Astrocyte of the cerebellum (primary cell): ENCODE results near the gene AGPAT4.
A peak's percentile ranks its signal among the peaks of the same experiment; 100 is the strongest.

Source experiments
- DNase-seq: peaks from one replicate; pipeline ENCODE4 v3.0.0-alpha.2; 2011; ENCODE audit warnings: low read depth
- H3K4me3 ChIP-seq: 2 replicates; pipeline ENCODE4 v1.5.1; 2011; ENCODE audit warnings: mild to moderate bottlenecking, low read depth, low read length, moderate library complexity
- in situ Hi-C: cut with HindIII; loops from 2 replicates; pipeline ENCODE4 v1.10.0; 2017; ENCODE audit warnings: low sequenced_read_pairs
- TF ChIP-seq, protein P1 (sequence below): IDR thresholded peaks from 2 replicates; pipeline ENCODE4 v1.5.1; 2012; ENCODE audit warnings: low read length, low read depth, moderate library complexity, mild to moderate bottlenecking; ENCODE audit errors: missing control alignments

The AGPAT4 gene

GRCh38 chr6:161217628-161218027 is 56.2 kb downstream of the AGPAT4 start:
- TF ChIP-seq, protein P1, sequence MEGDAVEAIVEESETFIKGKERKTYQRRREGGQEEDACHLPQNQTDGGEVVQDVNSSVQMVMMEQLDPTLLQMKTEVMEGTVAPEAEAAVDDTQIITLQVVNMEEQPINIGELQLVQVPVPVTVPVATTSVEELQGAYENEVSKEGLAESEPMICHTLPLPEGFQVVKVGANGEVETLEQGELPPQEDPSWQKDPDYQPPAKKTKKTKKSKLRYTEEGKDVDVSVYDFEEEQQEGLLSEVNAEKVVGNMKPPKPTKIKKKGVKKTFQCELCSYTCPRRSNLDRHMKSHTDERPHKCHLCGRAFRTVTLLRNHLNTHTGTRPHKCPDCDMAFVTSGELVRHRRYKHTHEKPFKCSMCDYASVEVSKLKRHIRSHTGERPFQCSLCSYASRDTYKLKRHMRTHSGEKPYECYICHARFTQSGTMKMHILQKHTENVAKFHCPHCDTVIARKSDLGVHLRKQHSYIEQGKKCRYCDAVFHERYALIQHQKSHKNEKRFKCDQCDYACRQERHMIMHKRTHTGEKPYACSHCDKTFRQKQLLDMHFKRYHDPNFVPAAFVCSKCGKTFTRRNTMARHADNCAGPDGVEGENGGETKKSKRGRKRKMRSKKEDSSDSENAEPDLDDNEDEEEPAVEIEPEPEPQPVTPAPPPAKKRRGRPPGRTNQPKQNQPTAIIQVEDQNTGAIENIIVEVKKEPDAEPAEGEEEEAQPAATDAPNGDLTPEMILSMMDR = no peak
- in situ Hi-C loops = no loop called here

GRCh38 chr6:161216616-161217205 is 57.1 kb downstream of the AGPAT4 start:
- no peak for DNase-seq
- in situ Hi-C loops = no loop called here
- TF ChIP-seq, protein P1 = no peak

More at GRCh38 chr6:161217628-161218027, 56.2 kb downstream of the AGPAT4 start:
- DNase-seq = no peak
- H3K4me3 ChIP-seq = no peak overlapping the region

DNA sequence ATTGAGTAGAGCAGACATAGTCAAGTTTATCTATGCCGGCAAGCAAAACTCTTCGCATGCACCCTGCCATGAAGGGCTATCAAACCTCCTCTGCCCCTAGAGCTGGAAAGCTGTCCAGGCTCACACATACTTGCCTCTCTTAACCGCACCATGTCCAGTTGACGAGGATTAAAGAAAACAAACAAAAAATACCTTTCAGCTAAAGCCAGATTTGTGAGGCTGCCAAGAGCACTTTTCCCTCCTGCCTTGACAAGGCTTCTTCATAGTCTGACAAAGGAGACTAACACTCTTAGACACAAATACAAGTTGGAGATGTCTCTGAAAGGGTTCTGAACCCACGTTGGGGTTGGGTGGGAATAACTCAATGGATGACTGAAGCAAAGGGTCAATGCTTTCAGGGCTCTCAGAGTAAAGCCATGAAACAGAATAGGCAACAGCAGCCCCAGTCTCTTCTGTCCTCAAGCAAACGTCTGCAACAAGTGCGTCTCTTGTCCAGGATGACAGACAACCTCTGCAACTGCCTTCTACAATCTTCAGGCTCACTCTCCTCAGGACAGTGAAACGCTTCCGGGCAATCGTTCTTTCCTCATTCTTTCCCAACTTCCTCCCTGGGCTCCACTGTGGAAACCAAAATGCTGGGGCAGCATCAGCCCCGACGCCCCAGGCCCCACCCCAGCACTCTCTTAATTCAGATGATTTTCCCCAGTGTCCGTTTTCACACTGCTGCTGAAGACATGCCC is 57.8 kb downstream of the AGPAT4 start:
- peak; percentile 68 for DNase-seq
- no peak overlapping the region for H3K4me3 ChIP-seq
- in situ Hi-C loops = no loop called here
- TF ChIP-seq, protein P1 = no peak

More at GRCh38 chr6:161216616-161217205, 57.1 kb downstream of the AGPAT4 start:
- H3K4me3 ChIP-seq = no peak overlapping the region

- H3K4me3 ChIP-seq = no peak overlapping the region
- TF ChIP-seq, protein P1 = no peak
- DNase-seq = peak; percentile 90
- in situ Hi-C loops = no loop called here
Observed at GRCh38 chr6:161215193-161215592, 58.7 kb downstream of the AGPAT4 start.

GRCh38 chr6:161214722-161215121 is 59.1 kb downstream of the AGPAT4 start:
- TF ChIP-seq, protein P1 = no peak
- no peak overlapping the region for H3K4me3 ChIP-seq
- in situ Hi-C loops = no loop called here
- DNase-seq = no peak

DNA sequence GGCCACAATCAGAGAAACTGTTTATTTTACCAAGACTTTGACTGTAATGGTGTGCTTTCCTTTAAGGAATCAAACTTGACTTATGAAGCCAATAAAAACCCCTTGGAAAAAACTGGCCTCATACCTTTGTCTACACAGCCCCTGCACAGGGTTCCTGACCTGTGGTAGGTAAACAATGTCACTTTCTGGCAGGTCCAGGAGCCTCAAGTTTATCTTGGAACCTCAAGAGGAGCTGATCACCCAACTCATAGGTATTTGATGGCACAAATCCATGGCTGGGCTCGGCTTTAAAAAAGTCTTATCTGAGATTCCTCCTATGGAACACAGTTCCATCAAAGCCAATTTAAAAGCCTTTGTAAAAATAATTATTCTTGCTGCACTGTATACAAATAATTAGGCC is 61.0 kb downstream of the AGPAT4 start:
- no peak for DNase-seq
- in situ Hi-C loops = no loop called here
- TF ChIP-seq, protein P1 = no peak
- no peak overlapping the region for H3K4me3 ChIP-seq
